Measurements from ENCODE around the gene FUBP1. TPM values are rescaled to one million over a fixed set of nuclear protein-coding genes. Genes with fewer than 3 reads are reported as not detected.

Gene FUBP1
- total RNA-seq, 1 experiment from 2014 or later = 101 TPM

Other genes starting within 250 kb of the FUBP1 start
- 60.6 and 85.9 TPM in 2 replicates for gene USP33, start 219.2 kb downstream of the FUBP1 start, total RNA-seq (2014; rRNA removed; shearing (Covaris generic))
- 13.1 and 15.7 TPM in 2 replicates for gene MIGA1, start 199.4 kb downstream of the FUBP1 start, total RNA-seq (2014; rRNA removed; shearing (Covaris generic))
- gene NEXN, start 90.4 kb downstream of the FUBP1 start, total RNA-seq (2014; rRNA removed; shearing (Covaris generic)) = 6.0 and 10.4 TPM in 2 replicates
- gene DNAJB4, start 25.9 kb upstream of the FUBP1 start, total RNA-seq (2014; rRNA removed; shearing (Covaris generic)) = 72.1 and 75.9 TPM in 2 replicates
- 1.0 and 1.7 TPM in 2 replicates for gene GIPC2, start 66.9 kb upstream of the FUBP1 start, total RNA-seq (2014; rRNA removed; shearing (Covaris generic))

Data from M059J (cell line).